Hepatocyte (in vitro differentiated cells): Measurements from ENCODE around the gene GCDH. TPM values are rescaled to one million over a fixed set of nuclear protein-coding genes. Genes with fewer than 3 reads are reported as not detected.

ENCODE experiments used
- DNase-seq: peaks from one replicate; pipeline ENCODE4 v3.0.0-alpha.2; 2016; ENCODE audit warnings: low spot score
- H2AFZ ChIP-seq: fragments of 200-600 bp; sonication (generic); 2 replicates; pipeline ENCODE4 v1.6.0; 2016; ENCODE audit warnings: antibody characterized with exemption, mild to moderate bottlenecking
- H3K27ac ChIP-seq: fragments of 200-600 bp; sonication (generic); 2 replicates; pipeline ENCODE4 v1.5.1; 2016; ENCODE audit warnings: mild to moderate bottlenecking
- H3K27me3 ChIP-seq: fragments of 200-600 bp; sonication (generic); 2 replicates; pipeline ENCODE4 v1.6.1; 2016
- H3K36me3 ChIP-seq: fragments of 200-600 bp; sonication (generic); replicated peaks from 2 replicates; pipeline ENCODE4 v1.5.1; 2016; ENCODE audit warnings: low read depth; ENCODE audit not compliant: insufficient read depth
- H3K4me1 ChIP-seq: fragments of 200-600 bp; sonication (generic); 2 replicates; pipeline ENCODE4 v1.5.1; 2016; ENCODE audit warnings: mild to moderate bottlenecking, moderate library complexity; ENCODE audit not compliant: insufficient read depth
- H3K4me2 ChIP-seq: fragments of 200-600 bp; sonication (generic); 2 replicates; pipeline ENCODE4 v1.6.0; 2016
- H3K4me3 ChIP-seq: fragments of 200-600 bp; sonication (generic); 2 replicates; pipeline ENCODE4 v1.5.1; 2016; ENCODE audit warnings: mild to moderate bottlenecking
- H3K79me2 ChIP-seq: fragments of 200-600 bp; sonication (generic); 2 replicates; pipeline ENCODE4 v1.6.0; 2017; ENCODE audit warnings: mild to moderate bottlenecking
- H3K9me2 ChIP-seq: fragments of 200-600 bp; sonication (generic); replicated peaks from 2 replicates; pipeline ENCODE4 v1.6.0; 2017; ENCODE audit warnings: mild to moderate bottlenecking; ENCODE audit not compliant: insufficient read depth
- H3K9me3 ChIP-seq: fragments of 200-600 bp; sonication (generic); 2 replicates; pipeline ENCODE4 v1.5.1; 2016; ENCODE audit warnings: low read depth, mild to moderate bottlenecking
- H4K20me1 ChIP-seq: fragments of 200-600 bp; sonication (generic); 2 replicates; pipeline ENCODE4 v1.6.0; 2016; ENCODE audit warnings: mild to moderate bottlenecking; ENCODE audit not compliant: insufficient read depth, poor library complexity, severe bottlenecking
- CTCF ChIP-seq: fragments of 200-600 bp; sonication (generic); IDR thresholded peaks from 2 replicates; pipeline ENCODE4 v1.5.1; 2016; ENCODE audit warnings: antibody characterized with exemption, mild to moderate bottlenecking; ENCODE audit not compliant: poor library complexity
- EZH2 ChIP-seq: fragments of 200-600 bp; sonication (generic); IDR thresholded peaks from 2 replicates; pipeline ENCODE4 v1.6.1; 2016; ENCODE audit warnings: antibody characterized with exemption, mild to moderate bottlenecking, borderline replicate concordance
- EZH2phosphoT487 ChIP-seq: fragments of 200-600 bp; sonication (generic); IDR thresholded peaks from one replicate; pipeline ENCODE4 v1.6.1; 2018; ENCODE audit warnings: antibody characterized with exemption, mild to moderate bottlenecking, low read depth, moderate library complexity; ENCODE audit not compliant: unreplicated experiment, severe bottlenecking
- WGBS: methylation state at CpG from one replicate; pipeline ENCODE4 v1.1.6; 2016; ENCODE audit warnings: low lambda C conversion rate; ENCODE audit errors: missing lambda C conversion rate; 5-methylcytosine and 5-hydroxymethylcytosine counted together
- polyA plus RNA-seq: library from polyadenylated mRNA; unstranded; fragments of >200 nt; fragmentation: Nextera tagmentation; extraction: Ambion mirVana; gene quantifications from 2 replicates; pipeline ENCODE4 v1.2.1, GENCODE V29; 2016
- total RNA-seq: library from RNA; depleted of rRNA; stranded (reverse); fragments of >200 nt; gene quantifications from 2 replicates; pipeline ENCODE4 v1.2.3, GENCODE V29; 2014

The GCDH gene
- total and polyA plus RNA-seq, 2 experiments from 2014 or later: 23.4 to 31.7 TPM

GRCh38 chr19:12858041-12858928, 32.7 kb upstream of the GCDH start:
- WGBS: 97% methylated on average over 35 of the region's 35 CpGs
- no peaks in the 10 kb centered on the region for H3K27me3 ChIP-seq
- DNase-seq: no peak

GRCh38 chr19:12859546-12859945, 31.4 kb upstream of the GCDH start:
- H3K4me1 ChIP-seq: no peaks in the 10 kb centered on the region
- no peaks in the 10 kb centered on the region for H3K79me2 ChIP-seq
- no peak overlapping the region for H2AFZ ChIP-seq
- no peaks in the 10 kb centered on the region for H4K20me1 ChIP-seq
- H3K27me3 ChIP-seq: no peaks in the 10 kb centered on the region
- TF ChIP-seq EZH2 (no peak), EZH2phosphoT487 (no peak), CTCF (no peak)
- no peak overlapping the region for H3K27ac ChIP-seq
- WGBS: 79% methylated on average over 7 of the region's 7 CpGs
- no peak for DNase-seq
- no peak overlapping the region for H3K4me2 ChIP-seq
- no peaks in the 10 kb centered on the region for H3K9me3 ChIP-seq
- H3K4me3 ChIP-seq: no peak overlapping the region
- no peaks in the 10 kb centered on the region for H3K9me2 ChIP-seq
- no peaks in the 10 kb centered on the region for H3K36me3 ChIP-seq

More at GRCh38 chr19:12858041-12858928, 32.7 kb upstream of the GCDH start:
- Histone ChIP-seq H3K27ac (no peak overlapping the region), H4K20me1 (no peaks in the 10 kb centered on the region), H3K4me3 (no peak overlapping the region), H3K79me2 (no peaks in the 10 kb centered on the region), H3K36me3 (no peaks in the 10 kb centered on the region), H2AFZ (no peak overlapping the region), H3K9me2 (no peaks in the 10 kb centered on the region), H3K9me3 (no peaks in the 10 kb centered on the region), H3K4me1 (no peaks in the 10 kb centered on the region), H3K4me2 (no peak overlapping the region)
- TF ChIP-seq CTCF: no peak
- TF ChIP-seq EZH2: no peak
- TF ChIP-seq EZH2phosphoT487: no peak

- H4K20me1 ChIP-seq: no peaks in the 10 kb centered on the region
- H3K4me3 ChIP-seq: no peak overlapping the region
- no peak overlapping the region for H3K4me2 ChIP-seq
- TF ChIP-seq CTCF (no peak), EZH2phosphoT487 (no peak), EZH2 (no peak)
- no peaks in the 10 kb centered on the region for H3K36me3 ChIP-seq
- no peaks in the 10 kb centered on the region for H3K27me3 ChIP-seq
- H3K4me1 ChIP-seq: no peaks in the 10 kb centered on the region
- H3K27ac ChIP-seq: no peak overlapping the region
- no peaks in the 10 kb centered on the region for H3K9me3 ChIP-seq
- no peak for DNase-seq
- WGBS: 95% methylated on average over 4 of the region's 4 CpGs
- no peaks in the 10 kb centered on the region for H3K79me2 ChIP-seq
- no peaks in the 10 kb centered on the region for H3K9me2 ChIP-seq
- no peak overlapping the region for H2AFZ ChIP-seq
Measured at GRCh38 chr19:12864143-12864542, 26.8 kb upstream of the GCDH start.
